LHCN-M2 (cell line): ENCODE data around the gene ATP5F1A. TPM values are rescaled to one million over a fixed set of nuclear protein-coding genes. Genes with fewer than 3 reads are reported as not detected.
"Not testable (repeated sequence)": the region's sequence is repeated elsewhere in the genome, so short reads cannot be mapped to it uniquely, and the experiment has no call there.

Experiments
- DNase-seq: peaks from one replicate; pipeline ENCODE4 v3.0.0-alpha.2; 2012; ENCODE audit warnings: low read depth
- total RNA-seq: library from RNA; depleted of rRNA; stranded (reverse); fragments of >200 nt; gene quantifications from 2 replicates; pipeline ENCODE4 v1.2.3, GENCODE V29; 2014; rRNA removed

ATP5F1A gene
- total RNA-seq, 1 experiment from 2014 or later: 704 TPM

DNA sequence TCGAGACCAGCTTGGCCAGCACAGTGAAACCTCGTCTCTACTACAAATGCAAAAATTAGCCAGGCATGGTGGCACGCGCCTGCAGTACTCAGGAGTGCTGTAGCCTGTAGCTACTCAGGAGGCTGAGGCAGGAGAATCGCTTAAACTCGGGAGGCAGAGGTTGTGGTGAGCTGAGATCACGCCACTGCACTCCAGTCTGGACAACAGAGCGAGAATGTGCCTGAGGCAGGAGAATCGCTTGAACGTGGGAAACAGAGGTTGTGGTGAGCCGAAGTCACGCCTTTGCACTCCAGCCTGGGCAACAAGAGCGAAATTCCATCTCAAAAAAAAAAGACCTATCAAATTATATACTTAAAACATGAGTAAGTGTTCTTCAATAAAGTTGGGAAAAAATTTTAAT is 50.7 kb downstream of the ATP5F1A start:
- not testable (repeated sequence) for DNase-seq

GRCh38 chr18:46046688-46047087 is 51.4 kb downstream of the ATP5F1A start:
- no peak for DNase-seq

GRCh38 chr18:46046126-46046525 is 52.0 kb downstream of the ATP5F1A start:
- no peak for DNase-seq

GRCh38 chr18:46042571-46043123 is 55.4 kb downstream of the ATP5F1A start:
- peak; percentile 84 for DNase-seq

DNA sequence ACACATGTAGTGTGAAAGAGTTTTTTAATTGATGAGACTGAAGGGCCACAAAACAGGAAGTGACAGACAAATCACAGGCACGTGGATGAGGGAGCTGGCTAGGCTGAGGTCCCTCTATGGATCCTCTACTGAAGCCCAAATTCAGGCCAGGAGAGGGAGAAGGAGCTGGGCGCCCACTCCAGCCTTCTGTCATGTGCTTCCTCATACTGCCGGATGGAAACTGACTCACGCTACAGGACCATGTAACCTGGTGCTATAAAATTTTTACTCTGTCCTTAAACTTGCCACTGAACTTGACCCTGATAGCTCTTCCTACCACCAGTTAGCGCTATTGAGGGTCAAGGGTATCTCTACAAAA is 57.4 kb downstream of the ATP5F1A start:
- no peak for DNase-seq

- DNase-seq: no peak
Measured at GRCh38 chr18:46040033-46040746, 57.9 kb downstream of the ATP5F1A start.

- DNase-seq: no peak
Measured at GRCh38 chr18:46037512-46038305, 60.4 kb downstream of the ATP5F1A start.

DNA sequence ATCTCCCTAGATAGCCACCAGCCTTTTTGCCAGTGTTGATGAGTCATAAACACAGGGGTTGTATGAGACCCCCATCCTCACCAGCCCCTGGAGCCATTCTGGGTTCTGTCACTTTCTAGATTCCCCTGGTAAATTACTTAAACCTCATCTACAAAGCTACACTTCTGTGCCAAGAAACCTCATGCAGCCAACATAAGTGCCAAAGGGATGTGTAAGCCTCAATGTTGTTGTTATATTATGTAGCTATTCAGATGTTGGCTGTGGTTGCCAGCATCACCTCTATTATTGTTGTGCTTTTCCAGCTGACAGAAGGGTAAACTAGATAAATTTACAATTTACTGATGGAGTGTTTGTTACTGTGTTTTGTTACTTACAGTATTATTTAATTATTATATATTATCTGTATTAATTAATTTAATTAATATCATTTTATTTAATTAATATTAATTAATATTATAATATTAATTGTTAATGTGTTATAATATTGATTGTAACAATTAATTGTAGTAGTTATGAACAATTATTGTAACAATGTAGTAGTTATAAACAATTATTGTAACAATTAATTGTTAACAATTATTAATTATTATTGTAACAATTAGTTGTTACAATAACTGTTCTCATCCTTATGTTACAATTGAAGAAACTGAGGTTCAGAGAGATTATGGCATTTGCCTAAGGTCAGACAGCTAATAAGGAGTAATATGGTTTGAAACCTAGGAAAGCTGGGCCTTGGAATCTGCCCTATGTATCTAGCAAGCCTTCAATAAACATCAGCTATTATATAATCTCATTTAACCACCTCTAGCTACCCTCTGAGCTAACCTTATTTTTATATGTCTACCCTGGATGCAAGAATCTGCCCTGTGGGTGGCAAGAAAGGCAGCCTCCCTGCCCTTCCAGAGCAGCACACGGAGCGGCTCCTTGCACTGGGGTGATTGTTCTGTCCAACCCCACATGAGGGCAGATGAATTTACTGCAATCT is 62.1 kb downstream of the ATP5F1A start:
- peak; percentile 57 for DNase-seq

GRCh38 chr18:46034230-46034629 is 63.9 kb downstream of the ATP5F1A start:
- DNase-seq: no peak

- no peak for DNase-seq
Measured at GRCh38 chr18:46031741-46032140, 66.4 kb downstream of the ATP5F1A start.

Other genes with a start within 250 kb of the ATP5F1A start
- 51.0 and 66.7 TPM in 2 replicates for gene EPG5, start 131.0 kb downstream of the ATP5F1A start, total RNA-seq
- 8.7 and 10.6 TPM in 2 replicates for gene PSTPIP2, start 26.0 kb downstream of the ATP5F1A start, total RNA-seq
- 42.1 and 87.1 TPM in 2 replicates for gene HAUS1, start 6.1 kb upstream of the ATP5F1A start, total RNA-seq